Keratinocyte (primary cell): ENCODE measurements around the gene BMPR1B.

Experiments
- CTCF ChIP-seq, 3 experiments: IDR thresholded peaks in 1 of 3; conservative IDR thresholded peaks in 1 of 3; optimal IDR thresholded peaks in 1 of 3; 2 replicates in 2 of 3; 3 replicates in 1 of 3; pipeline versions ENCODE3 to v1.5.1; 2011; ENCODE audit warnings: low read length in 3 of 3, mild to moderate bottlenecking in 3 of 3, moderate library complexity in 2 of 3, control low read depth in 1 of 3, inconsistent platforms in 1 of 3; ENCODE audit not compliant: insufficient read depth in 2 of 3; ENCODE audit errors: extremely low read depth in 1 of 3
- EZH2 ChIP-seq: IDR thresholded peaks from one replicate; pipeline ENCODE4 v1.6.1; 2012; ENCODE audit warnings: inconsistent platforms, mild to moderate bottlenecking, low read length, moderate library complexity

- TF ChIP-seq CTCF (optimal IDR thresholded peaks at IDR 0.05 in 1 of 3, IDR thresholded peaks at IDR 0.05 in 1 of 3, conservative IDR thresholded peaks at IDR 0.05 in 1 of 3; ENCODE audit: extremely low read depth in 1 of 3, insufficient read depth in 2 of 3, low read length in 3 of 3), result no peak
- TF ChIP-seq EZH2, result no peak
Measured at GRCh38 chr4:94762326-94762725, 4.6 kb downstream of the BMPR1B start.
